Bronchial epithelial cell (primary cell): Measurements from ENCODE around the gene CCNI2. TPM values are rescaled to one million over a fixed set of nuclear protein-coding genes. Genes with fewer than 3 reads are reported as not detected.
"Not testable (repeated sequence)": the region's sequence is repeated elsewhere in the genome, so short reads cannot be mapped to it uniquely, and the experiment has no call there.

Experiments used
- DNase-seq: peaks from one replicate; pipeline ENCODE4 v3.0.0-alpha.2; 2010; ENCODE audit warnings: low read depth
- FAIRE-seq: peaks from 2 replicates; lab custom pipeline; 2011; peaks lifted over from hg19 to GRCh38; lab: Jason Lieb, UNC
- H3K27me3 ChIP-seq: 2 replicates; pipeline ENCODE4 v1.5.1; 2011; ENCODE audit warnings: low read length; ENCODE audit not compliant: control insufficient read depth, insufficient read depth
- H3K36me3 ChIP-seq: 2 replicates; pipeline ENCODE4 v1.5.1; 2011; ENCODE audit warnings: low read length; ENCODE audit not compliant: control insufficient read depth, insufficient read depth
- H3K4me3 ChIP-seq: 2 replicates; pipeline ENCODE4 v1.5.1; 2011; ENCODE audit warnings: mild to moderate bottlenecking, low read depth, low read length, control low read depth
- total RNA-seq: library from RNA; depleted of rRNA; stranded (reverse); fragments of >200 nt; gene quantifications from 2 replicates; pipeline ENCODE4 v1.2.1, GENCODE V29; 2014
- TF ChIP-seq, protein P1 (sequence below): IDR thresholded peaks from 2 replicates; pipeline ENCODE4 v1.5.1; 2011; ENCODE audit warnings: mild to moderate bottlenecking, moderate library complexity, low read length, control low read depth, inconsistent platforms; ENCODE audit not compliant: insufficient read depth, severe bottlenecking

CCNI2 gene
- total RNA-seq, 1 donor from 2014 or later = not detected

DNA sequence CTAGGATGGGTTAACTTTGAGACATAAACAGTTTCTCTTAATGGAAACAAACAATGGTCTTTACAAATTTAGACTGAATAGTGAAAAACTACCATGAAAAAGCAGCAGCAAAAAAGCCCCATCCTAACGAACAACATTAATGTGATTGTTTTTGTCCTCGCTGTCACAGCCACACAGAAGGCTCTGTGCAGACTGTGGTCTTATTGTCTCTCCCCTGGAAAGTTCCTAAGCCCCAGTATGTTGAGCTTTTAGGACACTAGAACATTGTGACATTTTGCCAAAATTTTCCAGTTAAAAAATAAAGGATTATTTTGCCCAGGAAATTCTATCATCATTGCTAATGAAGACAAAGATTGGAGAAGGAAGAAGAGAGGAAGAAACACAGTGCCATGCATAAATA is 53.3 kb downstream of the CCNI2 start:
- no peak for DNase-seq
- H3K27me3 ChIP-seq = no peaks in the 10 kb centered on the region
- H3K4me3 ChIP-seq = no peak overlapping the region
- TF ChIP-seq, protein P1, sequence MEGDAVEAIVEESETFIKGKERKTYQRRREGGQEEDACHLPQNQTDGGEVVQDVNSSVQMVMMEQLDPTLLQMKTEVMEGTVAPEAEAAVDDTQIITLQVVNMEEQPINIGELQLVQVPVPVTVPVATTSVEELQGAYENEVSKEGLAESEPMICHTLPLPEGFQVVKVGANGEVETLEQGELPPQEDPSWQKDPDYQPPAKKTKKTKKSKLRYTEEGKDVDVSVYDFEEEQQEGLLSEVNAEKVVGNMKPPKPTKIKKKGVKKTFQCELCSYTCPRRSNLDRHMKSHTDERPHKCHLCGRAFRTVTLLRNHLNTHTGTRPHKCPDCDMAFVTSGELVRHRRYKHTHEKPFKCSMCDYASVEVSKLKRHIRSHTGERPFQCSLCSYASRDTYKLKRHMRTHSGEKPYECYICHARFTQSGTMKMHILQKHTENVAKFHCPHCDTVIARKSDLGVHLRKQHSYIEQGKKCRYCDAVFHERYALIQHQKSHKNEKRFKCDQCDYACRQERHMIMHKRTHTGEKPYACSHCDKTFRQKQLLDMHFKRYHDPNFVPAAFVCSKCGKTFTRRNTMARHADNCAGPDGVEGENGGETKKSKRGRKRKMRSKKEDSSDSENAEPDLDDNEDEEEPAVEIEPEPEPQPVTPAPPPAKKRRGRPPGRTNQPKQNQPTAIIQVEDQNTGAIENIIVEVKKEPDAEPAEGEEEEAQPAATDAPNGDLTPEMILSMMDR = no peak
- FAIRE-seq = no peak
- no peaks in the 10 kb centered on the region for H3K36me3 ChIP-seq

DNA sequence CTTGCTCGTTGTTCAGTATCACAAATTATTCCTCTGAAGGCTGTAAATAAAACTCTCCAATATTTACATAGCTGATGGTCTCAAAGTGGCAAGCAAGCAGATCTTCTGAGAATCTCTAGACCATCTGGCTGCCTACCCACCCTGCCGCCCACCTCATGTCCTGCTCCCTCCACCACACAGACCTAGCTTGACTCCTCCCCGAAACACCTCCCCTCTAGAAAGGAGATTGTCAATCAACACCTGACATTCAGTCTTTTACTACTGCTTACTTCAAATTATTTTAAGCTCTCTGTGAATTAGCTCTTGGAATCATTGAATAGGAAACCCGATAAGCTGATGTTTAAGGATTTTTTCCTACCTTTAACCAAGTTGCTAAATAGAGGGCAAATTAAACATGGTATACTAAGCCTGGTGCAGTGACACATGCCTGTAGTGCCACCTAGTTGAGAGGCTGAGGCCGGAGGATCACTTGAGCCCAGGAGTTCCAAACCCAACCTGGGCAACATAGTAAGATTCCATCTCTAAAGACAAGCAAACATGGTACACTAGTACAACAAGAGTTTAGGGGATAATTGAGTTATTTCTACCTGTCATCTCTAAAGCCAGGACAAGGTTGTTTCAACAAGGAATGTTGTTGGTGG is 54.9 kb downstream of the CCNI2 start:
- no peak for FAIRE-seq
- TF ChIP-seq, protein P1 = no peak
- H3K36me3 ChIP-seq = no peaks in the 10 kb centered on the region
- DNase-seq = no peak
- H3K27me3 ChIP-seq = no peaks in the 10 kb centered on the region
- H3K4me3 ChIP-seq = no peak overlapping the region

DNA sequence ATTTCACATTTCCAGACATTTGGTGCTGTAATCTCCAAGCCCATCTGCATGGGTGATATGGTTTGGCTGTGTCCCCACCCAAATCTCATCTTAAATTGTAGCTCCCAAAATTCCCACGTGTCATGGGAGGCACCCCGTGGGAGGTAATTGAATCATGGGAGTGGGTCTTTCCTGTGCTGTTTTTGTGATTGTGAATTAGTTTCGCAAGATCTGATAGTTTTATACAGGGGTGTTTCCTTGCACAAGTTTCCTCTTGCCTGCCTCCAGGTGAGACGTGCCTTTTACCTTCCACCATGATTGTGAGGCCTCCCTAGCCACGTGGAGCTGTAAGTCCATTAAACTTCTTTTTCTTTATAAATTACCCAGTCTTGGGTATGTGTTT is 55.5 kb downstream of the CCNI2 start:
- H3K4me3 ChIP-seq, H3K36me3 ChIP-seq, H3K27me3 ChIP-seq, FAIRE-seq, DNase-seq: not testable (repeated sequence)

Other genes starting within 250 kb of the CCNI2 start
- gene IL5, start 203.9 kb upstream of the CCNI2 start, total RNA-seq = not detected in 2 replicates
- 29.2 and 35.6 TPM in 2 replicates for gene RAD50, start 190.4 kb upstream of the CCNI2 start, total RNA-seq
- not detected in 2 replicates for gene IL13, start 89.3 kb upstream of the CCNI2 start, total RNA-seq
- not detected in 2 replicates for gene IL4, start 73.4 kb upstream of the CCNI2 start, total RNA-seq
- gene KIF3A, start 9.9 kb upstream of the CCNI2 start, total RNA-seq = 6.8 and 9.9 TPM in 2 replicates
- 22.6 and 27.4 TPM in 2 replicates for gene SEPTIN8, start 29.8 kb downstream of the CCNI2 start, total RNA-seq
- gene SOWAHA, start 65.9 kb downstream of the CCNI2 start, total RNA-seq = not detected in 2 replicates
- gene SHROOM1, start 83.2 kb downstream of the CCNI2 start, total RNA-seq = 0.79 and 1.4 TPM in 2 replicates
- under 0.01 and 0.26 TPM in 2 replicates for gene GDF9, start 119.0 kb downstream of the CCNI2 start, total RNA-seq
- 78.2 and 127 TPM in 2 replicates for gene UQCRQ, start 119.2 kb downstream of the CCNI2 start, total RNA-seq
- gene LEAP2, start 126.2 kb downstream of the CCNI2 start, total RNA-seq = 0.13 and 0.53 TPM in 2 replicates
- gene AFF4, start 216.2 kb downstream of the CCNI2 start, total RNA-seq = 25.8 and 39.0 TPM in 2 replicates